Stimulated activated CD4-positive, alpha-beta T cell treated with anti-CD3 and anti-CD28 coated beads, Interleukin-4, amount 100 ng/mL, for 4 hours (primary cell): Measurements from ENCODE around the gene PCDHGC5.
A peak's percentile ranks its signal among the peaks of the same experiment; 100 is the strongest.

ENCODE experiments used
- DNase-seq, 2 experiments: peaks; one replicate each; pipeline ENCODE4 v3.0.0-alpha.2; 2020

Gene PCDHGC5

GRCh38 chr5:141513627-141514329 lies 24.9 kb downstream of the PCDHGC5 start:
- peak; percentile 69 to 87 for DNase-seq

GRCh38 chr5:141514330-141515133 lies 25.7 kb downstream of the PCDHGC5 start:
- no peak for DNase-seq

- no peak for DNase-seq
Observed at GRCh38 chr5:141515141-141515540, 26.3 kb downstream of the PCDHGC5 start.

GRCh38 chr5:141515946-141516671 lies 27.2 kb downstream of the PCDHGC5 start:
- DNase-seq, result no peak

- no peak for DNase-seq
Observed at GRCh38 chr5:141516672-141517025, 27.8 kb downstream of the PCDHGC5 start.

- DNase-seq, result no peak
Observed at GRCh38 chr5:141517312-141517711, 28.4 kb downstream of the PCDHGC5 start.

GRCh38 chr5:141517880-141518617 lies 29.2 kb downstream of the PCDHGC5 start:
- no peak for DNase-seq

GRCh38 chr5:141518618-141519015 lies 29.7 kb downstream of the PCDHGC5 start:
- no peak for DNase-seq

GRCh38 chr5:141519605-141520565 lies 31.0 kb downstream of the PCDHGC5 start:
- DNase-seq, result no peak

GRCh38 chr5:141521244-141521781 lies 32.4 kb downstream of the PCDHGC5 start:
- no peak for DNase-seq

GRCh38 chr5:141522301-141522700 lies 33.4 kb downstream of the PCDHGC5 start:
- DNase-seq, result no peak

- no peak for DNase-seq
Observed at GRCh38 chr5:141523991-141524390, 35.1 kb downstream of the PCDHGC5 start.

GRCh38 chr5:141524604-141525597 lies 36.0 kb downstream of the PCDHGC5 start:
- peak; percentile 35 to 47 for DNase-seq

GRCh38 chr5:141525653-141526052 lies 36.8 kb downstream of the PCDHGC5 start:
- DNase-seq, result no peak

- DNase-seq, result no peak
Observed at GRCh38 chr5:141527426-141527825, 38.5 kb downstream of the PCDHGC5 start.

GRCh38 chr5:141528291-141528984 lies 39.6 kb downstream of the PCDHGC5 start:
- DNase-seq, result no peak

- DNase-seq, result no peak
Observed at GRCh38 chr5:141529002-141529401, 40.1 kb downstream of the PCDHGC5 start.

- DNase-seq, result no peak
Observed at GRCh38 chr5:141529873-141530272, 41.0 kb downstream of the PCDHGC5 start.

GRCh38 chr5:141532726-141533125 lies 43.8 kb downstream of the PCDHGC5 start:
- no peak for DNase-seq

GRCh38 chr5:141533897-141534296 lies 45.0 kb downstream of the PCDHGC5 start:
- DNase-seq, result no peak
